ENCODE data around the gene OBI1.

Gene OBI1

GRCh38 chr13:78659732-78660494 is 958 bp upstream of the OBI1 start:
- H3K4me3 ChIP-seq (ENCODE audit: low read length), result peak overlapping the region; percentile 96
- no peaks in the 10 kb centered on the region for H3K9me2 ChIP-seq (replicated peaks; ENCODE audit: control insufficient read depth, low read length)
- peaks cover 18% of the 10 kb centered on the region for H3K36me3 ChIP-seq (ENCODE audit: control insufficient read depth, low read length)
- peaks cover 14% of the 10 kb centered on the region for H4K20me1 ChIP-seq (ENCODE audit: control insufficient read depth, insufficient read depth, low read depth, low read length)
- H3F3A ChIP-seq (ENCODE audit: control insufficient read depth, insufficient read depth), result 0 out of 2 replicates have a peak, but pooled peaks cover 3% of the 10 kb centered on the region
- H3K4me1 ChIP-seq (ENCODE audit: control insufficient read depth, low read length), result peaks cover 15% of the 10 kb centered on the region
- no peak for TF ChIP-seq EZH2phosphoT487 (IDR thresholded peaks at IDR 0.05; ENCODE audit: borderline replicate concordance, low read length)
- TF ChIP-seq, protein P1, sequence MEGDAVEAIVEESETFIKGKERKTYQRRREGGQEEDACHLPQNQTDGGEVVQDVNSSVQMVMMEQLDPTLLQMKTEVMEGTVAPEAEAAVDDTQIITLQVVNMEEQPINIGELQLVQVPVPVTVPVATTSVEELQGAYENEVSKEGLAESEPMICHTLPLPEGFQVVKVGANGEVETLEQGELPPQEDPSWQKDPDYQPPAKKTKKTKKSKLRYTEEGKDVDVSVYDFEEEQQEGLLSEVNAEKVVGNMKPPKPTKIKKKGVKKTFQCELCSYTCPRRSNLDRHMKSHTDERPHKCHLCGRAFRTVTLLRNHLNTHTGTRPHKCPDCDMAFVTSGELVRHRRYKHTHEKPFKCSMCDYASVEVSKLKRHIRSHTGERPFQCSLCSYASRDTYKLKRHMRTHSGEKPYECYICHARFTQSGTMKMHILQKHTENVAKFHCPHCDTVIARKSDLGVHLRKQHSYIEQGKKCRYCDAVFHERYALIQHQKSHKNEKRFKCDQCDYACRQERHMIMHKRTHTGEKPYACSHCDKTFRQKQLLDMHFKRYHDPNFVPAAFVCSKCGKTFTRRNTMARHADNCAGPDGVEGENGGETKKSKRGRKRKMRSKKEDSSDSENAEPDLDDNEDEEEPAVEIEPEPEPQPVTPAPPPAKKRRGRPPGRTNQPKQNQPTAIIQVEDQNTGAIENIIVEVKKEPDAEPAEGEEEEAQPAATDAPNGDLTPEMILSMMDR (IDR thresholded peaks at IDR 0.05; ENCODE audit: low read depth, low read length, poor library complexity, severe bottlenecking), result no peak
- no peaks in the 10 kb centered on the region for H3K9me3 ChIP-seq (ENCODE audit: control insufficient read depth, insufficient read depth, low read length)
- H3K27ac ChIP-seq (ENCODE audit: low read depth, low read length), result no peak overlapping the region
- peak overlapping the region; percentile 97 for H3K4me2 ChIP-seq (ENCODE audit: low read length)
- H3K79me2 ChIP-seq (ENCODE audit: control insufficient read depth, low read length), result peaks cover 41% of the 10 kb centered on the region
- H3K27me3 ChIP-seq (ENCODE audit: control insufficient read depth, low read length), result no peaks in the 10 kb centered on the region

- no peaks in the 10 kb centered on the region for H3K9me3 ChIP-seq (ENCODE audit: control insufficient read depth, insufficient read depth, low read length)
- H3K4me3 ChIP-seq (ENCODE audit: low read length), result peak overlapping the region; percentile 96
- no peaks in the 10 kb centered on the region for H3K9me2 ChIP-seq (replicated peaks; ENCODE audit: control insufficient read depth, low read length)
- peak overlapping the region; percentile 97 for H3K4me2 ChIP-seq (ENCODE audit: low read length)
- TF ChIP-seq, protein P1 (IDR thresholded peaks at IDR 0.05; ENCODE audit: low read depth, low read length, poor library complexity, severe bottlenecking), result no peak
- TF ChIP-seq EZH2phosphoT487 (IDR thresholded peaks at IDR 0.05; ENCODE audit: borderline replicate concordance, low read length), result no peak
- H3K36me3 ChIP-seq (ENCODE audit: control insufficient read depth, low read length), result peaks cover 18% of the 10 kb centered on the region
- peaks cover 14% of the 10 kb centered on the region for H4K20me1 ChIP-seq (ENCODE audit: control insufficient read depth, insufficient read depth, low read depth, low read length)
- H3F3A ChIP-seq (ENCODE audit: control insufficient read depth, insufficient read depth), result 0 out of 2 replicates have a peak, but pooled peaks cover 3% of the 10 kb centered on the region
- H3K4me1 ChIP-seq (ENCODE audit: control insufficient read depth, low read length), result peaks cover 15% of the 10 kb centered on the region
- H3K27ac ChIP-seq (ENCODE audit: low read depth, low read length), result no peak overlapping the region
- H3K27me3 ChIP-seq (ENCODE audit: control insufficient read depth, low read length), result no peaks in the 10 kb centered on the region
- peaks cover 46% of the 10 kb centered on the region for H3K79me2 ChIP-seq (ENCODE audit: control insufficient read depth, low read length)
Measured at GRCh38 chr13:78659450-78659730, 435 bp upstream of the OBI1 start.

- Histone ChIP-seq H3K9me2 (replicated peaks; ENCODE audit: control insufficient read depth, low read length) (no peaks in the 10 kb centered on the region), H4K20me1 (ENCODE audit: control insufficient read depth, insufficient read depth, low read depth, low read length) (peaks cover 18% of the 10 kb centered on the region), H3K27me3 (ENCODE audit: control insufficient read depth, low read length) (no peaks in the 10 kb centered on the region), H3K27ac (ENCODE audit: low read depth, low read length) (peak overlapping the region; percentile 61), H3F3A (ENCODE audit: control insufficient read depth, insufficient read depth) (0 out of 2 replicates have a peak, but pooled peaks cover 3% of the 10 kb centered on the region), H3K4me3 (ENCODE audit: low read length) (peak overlapping the region; percentile 96), H3K36me3 (ENCODE audit: control insufficient read depth, low read length) (peaks cover 29% of the 10 kb centered on the region), H3K4me2 (ENCODE audit: low read length) (peak overlapping the region; percentile 97), H3K79me2 (ENCODE audit: control insufficient read depth, low read length) (peaks cover 60% of the 10 kb centered on the region), H3K4me1 (ENCODE audit: control insufficient read depth, low read length) (peaks cover 15% of the 10 kb centered on the region), H3K9me3 (ENCODE audit: control insufficient read depth, insufficient read depth, low read length) (no peaks in the 10 kb centered on the region)
- TF ChIP-seq, protein P1 (IDR thresholded peaks at IDR 0.05; ENCODE audit: low read depth, low read length, poor library complexity, severe bottlenecking), result no peak
- TF ChIP-seq EZH2phosphoT487 (IDR thresholded peaks at IDR 0.05; ENCODE audit: borderline replicate concordance, low read length), result no peak
Measured at GRCh38 chr13:78657699-78658629, 991 bp downstream of the OBI1 start.

All from DOHH2 (cell line).